GM12801 (cell line): Measurements from ENCODE around the gene NT5DC4.

Source experiments
- CTCF ChIP-seq: IDR thresholded peaks from one replicate; pipeline ENCODE4 v1.5.1; 2011; ENCODE audit warnings: control low read depth; ENCODE audit not compliant: insufficient read length; ENCODE audit errors: extremely low read depth

The NT5DC4 gene

GRCh38 chr2:112683550-112684414, 37.0 kb upstream of the NT5DC4 start:
- TF ChIP-seq CTCF: no peak

- TF ChIP-seq CTCF: no peak
Measured at GRCh38 chr2:112684415-112684775, 36.4 kb upstream of the NT5DC4 start.

- TF ChIP-seq CTCF: no peak
Measured at GRCh38 chr2:112685271-112685884, 35.4 kb upstream of the NT5DC4 start.

- no peak for TF ChIP-seq CTCF
Measured at GRCh38 chr2:112686348-112687217, 34.2 kb upstream of the NT5DC4 start.

- TF ChIP-seq CTCF: no peak
Measured at GRCh38 chr2:112687522-112687921, 33.3 kb upstream of the NT5DC4 start.

GRCh38 chr2:112688086-112688880, 32.5 kb upstream of the NT5DC4 start:
- no peak for TF ChIP-seq CTCF
